GM18526 (cell line): ENCODE measurements around the gene RAB11FIP2.

Experiments used
- POLR2A ChIP-seq: IDR thresholded peaks from 3 replicates; pipeline ENCODE4 v1.6.1; 2011; ENCODE audit not compliant: insufficient read length; ENCODE audit errors: extremely low read depth

RAB11FIP2 gene

DNA sequence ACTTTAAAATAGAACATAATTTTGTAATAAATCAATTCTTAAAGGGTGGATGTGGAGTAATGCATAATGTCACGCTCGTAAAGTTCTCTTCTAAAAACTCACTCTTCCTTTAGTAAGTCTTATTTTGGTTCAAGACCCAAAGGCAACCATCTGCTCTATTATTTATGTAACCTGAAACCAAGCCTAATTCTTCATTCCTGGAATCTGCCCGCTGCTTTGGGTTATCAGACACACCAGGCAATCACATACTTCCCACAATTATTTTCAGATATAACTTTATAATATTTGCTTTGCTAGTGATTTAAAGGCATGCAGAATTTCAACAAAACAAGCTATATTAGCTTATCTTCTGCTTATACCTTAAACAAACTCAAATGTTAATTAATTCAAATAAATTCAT is 39.0 kb downstream of the RAB11FIP2 start:
- TF ChIP-seq POLR2A, result no peak

DNA sequence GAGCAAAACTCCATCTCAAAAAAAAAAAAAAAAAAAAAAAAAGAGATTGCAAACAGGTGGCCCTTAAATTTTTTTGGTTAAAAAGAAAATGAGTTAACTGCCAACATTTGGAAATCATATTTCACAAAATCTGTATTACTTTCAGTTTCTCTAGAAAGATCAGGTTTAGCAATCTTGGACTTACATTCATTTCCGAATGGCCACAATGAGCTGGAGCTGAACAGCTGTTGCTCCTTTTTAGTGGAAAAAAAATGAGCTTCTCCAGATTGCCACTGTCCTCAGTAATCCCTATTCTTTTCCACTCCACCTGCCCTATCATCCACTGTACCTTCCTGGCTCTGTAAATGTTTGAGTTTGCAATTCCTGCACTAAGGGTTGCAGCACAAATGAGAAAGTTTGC is 43.6 kb downstream of the RAB11FIP2 start:
- TF ChIP-seq POLR2A, result no peak

DNA sequence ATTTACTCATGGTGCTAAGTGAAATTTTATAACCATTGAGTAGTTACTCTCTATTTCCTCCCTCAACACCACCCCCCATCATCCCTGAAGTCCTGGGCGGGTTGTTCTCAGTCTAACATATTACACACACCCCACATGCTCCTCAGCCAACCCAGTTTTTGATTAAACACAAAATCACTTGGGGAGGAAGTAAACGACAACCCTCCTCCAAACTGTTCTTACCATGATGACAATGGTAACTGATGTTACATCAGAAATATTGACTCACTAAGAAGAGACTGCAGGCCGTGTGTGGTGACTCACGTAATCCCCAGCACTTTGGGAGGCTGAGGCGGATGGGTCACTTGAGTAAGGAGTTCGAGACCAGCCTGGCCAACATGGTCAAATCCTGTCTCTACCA is 44.2 kb downstream of the RAB11FIP2 start:
- no peak for TF ChIP-seq POLR2A

DNA sequence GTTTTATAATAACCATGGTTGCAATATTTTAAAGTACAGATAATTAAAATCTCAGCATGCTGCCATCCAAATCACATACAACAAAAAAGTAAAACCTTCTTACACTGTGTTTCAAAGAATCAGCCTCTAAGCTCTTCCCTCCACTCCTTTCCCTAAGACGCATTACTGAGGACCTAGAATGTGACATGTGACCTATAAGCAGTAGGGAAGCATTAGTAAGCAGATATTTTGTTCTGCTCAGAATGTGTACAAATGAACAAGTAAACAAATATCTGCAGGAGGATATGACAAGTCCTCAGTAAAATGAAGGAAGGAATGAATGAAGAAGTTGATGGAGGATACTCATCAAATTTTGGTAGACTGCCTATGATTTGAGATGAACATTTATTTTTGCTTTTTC is 49.1 kb downstream of the RAB11FIP2 start:
- no peak for TF ChIP-seq POLR2A

DNA sequence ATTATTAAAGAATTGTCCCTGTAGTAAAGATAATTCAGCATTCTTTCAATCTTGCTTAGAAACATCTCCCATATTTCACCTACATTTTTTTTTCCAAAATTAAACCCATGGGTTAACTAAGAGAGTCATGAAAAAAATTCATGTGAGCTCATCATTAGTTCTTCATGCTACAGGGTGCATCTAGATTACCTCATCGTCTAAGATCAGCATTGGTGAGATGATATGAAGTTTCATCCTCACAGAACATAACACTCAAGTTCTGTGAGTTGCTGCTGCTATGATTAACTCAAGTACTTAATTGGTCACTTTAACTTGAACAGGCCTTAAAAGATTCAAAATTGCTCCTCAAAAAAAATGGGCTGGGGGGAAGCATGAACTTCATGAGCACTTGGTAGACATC is 50.0 kb downstream of the RAB11FIP2 start:
- no peak for TF ChIP-seq POLR2A

DNA sequence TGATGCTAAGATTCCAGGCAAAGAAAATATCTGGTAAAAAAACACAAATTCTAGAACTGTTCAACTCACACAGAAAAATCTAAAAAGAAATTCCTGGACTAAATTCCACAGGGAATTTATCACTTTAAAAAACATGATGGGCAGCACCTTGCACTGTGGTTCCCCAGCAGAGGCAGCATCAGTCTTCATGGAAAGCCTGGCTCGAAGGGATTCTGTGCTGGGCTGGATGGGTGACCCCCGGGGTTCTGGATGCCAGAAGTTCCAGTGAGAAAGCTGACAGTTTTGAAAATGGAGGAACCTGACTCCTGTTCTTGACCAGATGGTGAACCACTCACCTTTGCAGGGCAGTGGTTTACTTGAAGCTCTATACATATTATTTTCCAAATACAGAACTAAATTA is 52.0 kb downstream of the RAB11FIP2 start:
- no peak for TF ChIP-seq POLR2A

DNA sequence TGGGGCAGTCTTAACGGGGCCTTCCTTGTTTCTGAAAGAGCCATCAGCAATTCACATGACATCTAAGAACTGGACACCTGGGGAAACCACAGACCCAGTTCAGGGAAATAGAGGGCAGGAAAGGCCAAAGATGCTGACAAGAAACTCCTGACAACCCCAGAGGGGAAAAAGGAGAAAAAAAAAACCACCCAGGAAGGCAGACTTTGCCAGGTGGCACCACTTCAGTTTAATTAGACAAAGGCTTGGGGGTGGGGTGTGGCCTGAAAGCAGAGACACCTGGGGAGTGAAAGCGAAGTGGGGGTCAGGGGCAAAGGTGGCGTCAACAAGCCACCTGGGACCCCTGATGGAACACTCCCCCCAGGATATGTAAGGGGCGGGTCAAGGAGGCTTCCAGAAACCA is 53.6 kb downstream of the RAB11FIP2 start:
- no peak for TF ChIP-seq POLR2A

DNA sequence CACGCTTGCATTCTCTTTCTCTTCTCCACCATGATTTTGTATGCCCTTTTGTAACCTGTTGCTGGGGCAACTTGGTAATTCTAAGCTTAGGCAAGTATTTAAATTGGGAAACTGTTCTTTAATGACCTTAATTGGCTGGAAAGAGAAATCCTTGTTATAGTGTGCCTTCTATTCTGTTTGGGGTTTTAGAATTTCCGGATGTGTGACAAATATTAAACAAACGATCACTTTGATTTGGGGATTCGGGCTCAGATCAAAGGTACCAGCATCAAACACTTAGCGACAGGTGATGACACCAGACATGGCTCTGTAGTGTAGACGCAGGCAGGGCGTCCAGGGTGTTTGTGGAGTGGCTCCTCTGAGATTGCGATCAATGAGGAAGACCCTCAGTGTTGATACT is 55.0 kb downstream of the RAB11FIP2 start:
- TF ChIP-seq POLR2A, result no peak

DNA sequence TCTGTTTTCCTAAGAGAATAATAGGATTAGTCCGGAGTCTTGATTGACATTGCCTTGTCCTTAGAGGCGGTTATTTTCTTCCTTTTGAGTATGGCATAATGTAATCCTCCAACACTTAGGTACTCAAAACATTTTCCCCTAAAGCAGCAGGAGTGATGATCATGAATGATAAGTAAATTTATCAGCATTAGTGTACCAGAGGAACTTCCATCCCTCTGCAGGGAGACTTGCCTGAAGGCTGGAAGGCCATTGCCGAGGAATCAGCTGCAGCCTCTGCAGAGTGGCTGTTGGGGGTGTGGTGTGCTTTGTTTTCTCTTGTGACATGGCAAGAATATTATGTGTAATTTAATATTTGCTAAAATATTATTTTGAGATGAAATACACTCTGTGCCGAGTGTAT is 56.8 kb downstream of the RAB11FIP2 start:
- no peak for TF ChIP-seq POLR2A

DNA sequence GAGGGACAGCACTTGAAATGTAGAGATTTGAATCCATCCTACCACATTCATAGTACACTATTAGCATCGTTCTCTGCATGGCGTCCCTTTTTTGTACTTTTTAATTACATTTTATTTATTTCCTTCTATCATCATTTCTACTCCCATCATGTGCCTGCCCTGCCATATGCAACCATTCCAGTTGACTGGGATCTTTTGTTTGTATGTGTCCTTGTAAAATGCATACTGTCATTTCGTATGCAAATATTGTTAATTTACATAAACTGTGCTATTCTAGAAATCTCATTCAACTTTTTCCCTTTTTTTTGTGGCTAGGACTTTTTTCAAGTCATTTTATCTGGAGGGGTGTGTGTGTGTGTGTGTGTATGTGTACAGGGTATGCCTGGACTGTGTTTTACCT is 57.9 kb downstream of the RAB11FIP2 start:
- TF ChIP-seq POLR2A, result no peak

DNA sequence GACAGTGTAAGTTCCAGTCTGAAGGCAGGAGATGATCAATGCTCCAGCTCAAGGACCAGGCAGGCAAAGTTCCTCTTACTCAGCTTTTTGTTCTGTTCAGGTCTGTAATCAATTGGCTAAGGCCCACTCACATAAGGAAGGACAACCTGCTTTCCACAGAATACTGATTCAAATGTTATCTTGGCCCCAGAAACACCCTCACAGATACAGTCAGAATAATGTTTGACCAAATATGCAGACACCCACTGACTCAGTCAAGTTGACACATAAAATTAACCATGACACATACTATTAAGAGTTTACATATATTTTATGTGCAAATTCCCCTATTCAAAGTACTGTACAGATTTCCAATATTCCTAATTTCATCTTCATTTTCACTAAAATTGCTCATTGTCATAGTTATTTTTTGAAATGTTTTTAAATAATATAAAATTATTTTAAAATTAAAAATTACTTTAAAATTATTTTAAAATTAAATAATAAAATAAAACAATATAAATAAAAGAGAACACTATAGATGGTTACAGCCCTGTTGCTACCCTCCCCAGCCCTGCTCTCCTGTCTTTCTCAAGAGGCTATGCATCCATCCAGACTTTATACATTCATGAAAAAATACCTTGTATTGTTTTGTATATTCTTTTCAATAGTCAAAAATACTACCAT is 59.4 kb downstream of the RAB11FIP2 start:
- TF ChIP-seq POLR2A, result no peak

DNA sequence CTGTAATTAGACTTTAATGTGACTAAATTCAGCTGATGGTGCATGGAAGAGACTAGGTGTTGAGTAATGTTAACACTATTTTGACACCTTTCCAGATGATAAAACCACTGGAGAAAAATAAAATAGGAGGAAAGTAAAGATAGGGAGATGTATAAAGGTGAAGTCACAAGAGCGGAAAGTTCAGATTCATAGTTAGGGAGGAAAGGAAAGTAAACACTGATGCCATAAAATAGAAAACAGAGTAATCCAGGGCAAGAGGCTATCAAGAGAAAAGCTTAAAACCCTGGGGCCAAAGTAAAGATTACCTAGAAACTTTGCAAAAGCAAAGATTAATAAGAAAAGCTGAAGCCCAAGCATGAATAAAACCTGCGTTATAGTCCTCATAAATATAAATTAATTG is 62.8 kb downstream of the RAB11FIP2 start:
- no peak for TF ChIP-seq POLR2A

DNA sequence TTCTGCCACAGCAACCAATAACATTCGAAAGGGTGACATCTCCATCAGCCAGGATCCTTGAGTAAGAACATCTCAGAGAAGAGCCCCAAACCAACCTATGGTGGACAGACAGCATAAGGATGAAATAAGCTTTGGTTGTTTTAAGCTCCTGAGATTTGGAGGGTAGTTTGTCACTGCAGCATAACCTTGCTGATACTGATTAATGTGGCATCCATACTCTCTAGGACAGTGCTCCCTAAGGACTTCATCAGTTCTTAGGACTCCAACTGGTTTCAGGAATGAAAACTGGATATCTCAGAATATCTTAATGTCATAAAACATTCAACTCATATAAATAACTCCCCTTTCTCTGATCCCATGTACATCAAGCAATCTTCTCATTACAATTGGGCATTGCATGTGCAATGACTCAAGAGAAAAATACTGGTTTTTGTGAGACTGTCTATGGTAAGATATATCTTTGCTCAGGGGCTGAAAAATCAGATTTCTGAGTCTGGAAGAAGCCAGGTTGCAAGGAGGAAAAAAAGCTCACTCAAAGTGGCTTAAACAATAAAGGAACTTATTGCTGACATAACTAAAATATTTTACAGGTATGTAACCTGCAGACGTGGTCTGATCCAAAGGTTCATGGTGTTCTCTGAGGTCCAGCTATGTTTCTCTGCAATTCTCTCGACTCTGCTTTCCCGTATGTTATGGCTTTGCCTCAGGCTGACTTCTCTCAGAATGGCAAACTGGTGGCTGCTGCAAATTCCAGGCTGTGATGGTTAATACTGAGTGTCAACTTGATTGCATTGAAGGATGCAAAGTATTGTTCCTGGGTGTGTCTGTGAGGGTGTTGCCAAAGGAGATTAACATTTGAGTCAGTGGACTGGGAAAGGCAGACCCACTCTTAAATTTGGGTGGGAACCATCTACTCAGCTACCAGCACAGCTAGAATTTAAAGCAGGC is 65.7 kb downstream of the RAB11FIP2 start:
- TF ChIP-seq POLR2A, result no peak

DNA sequence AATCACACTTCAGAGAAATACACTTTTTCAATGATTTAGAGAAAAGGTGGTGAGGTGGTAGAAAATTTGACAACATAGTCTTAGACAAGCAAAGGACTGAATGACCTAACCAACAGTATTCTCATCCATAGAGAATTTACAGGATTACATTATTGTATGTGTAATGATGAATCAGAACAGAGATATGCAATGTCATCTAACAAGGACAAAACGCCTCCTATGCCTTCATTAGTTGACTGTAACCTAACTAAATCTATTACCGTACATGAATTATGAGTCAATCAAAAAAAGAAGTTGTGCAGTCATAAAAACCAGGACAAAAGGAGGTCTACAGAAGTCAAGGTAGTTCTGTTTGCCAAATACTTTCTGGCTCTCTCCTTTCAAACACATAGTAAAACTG is 66.5 kb downstream of the RAB11FIP2 start:
- no peak for TF ChIP-seq POLR2A

DNA sequence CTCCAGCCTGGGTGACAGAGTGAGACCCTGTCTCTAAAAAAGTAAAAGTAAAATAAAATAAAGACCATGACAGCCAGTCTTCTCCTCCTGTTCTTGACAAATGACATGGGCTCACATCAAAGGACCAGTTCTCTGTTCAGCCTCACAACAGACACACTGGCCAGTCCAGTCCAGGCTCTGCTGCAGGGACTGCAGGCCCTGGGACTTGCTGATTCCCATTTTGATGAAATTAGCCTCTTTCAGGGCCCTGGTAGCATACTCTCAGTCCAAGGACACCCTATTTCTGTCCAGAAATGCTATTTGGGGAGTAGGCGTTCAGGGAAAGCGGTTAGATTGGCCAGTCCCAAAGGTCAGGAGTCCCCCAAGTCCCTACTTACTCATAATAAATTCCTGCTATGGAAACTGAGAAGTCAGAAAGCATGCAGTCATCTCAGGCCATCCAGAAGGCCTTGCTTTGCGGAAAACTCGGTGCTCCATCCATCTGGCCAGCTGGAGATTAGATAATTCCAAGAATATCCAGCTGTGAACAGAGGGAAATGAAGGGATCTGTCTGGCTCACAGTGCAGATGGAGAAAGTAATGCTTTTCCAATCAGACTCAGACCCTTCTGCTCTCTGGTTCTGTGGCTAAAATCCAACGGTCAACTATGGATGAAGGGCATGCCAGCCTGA is 74.4 kb downstream of the RAB11FIP2 start:
- no peak for TF ChIP-seq POLR2A

DNA sequence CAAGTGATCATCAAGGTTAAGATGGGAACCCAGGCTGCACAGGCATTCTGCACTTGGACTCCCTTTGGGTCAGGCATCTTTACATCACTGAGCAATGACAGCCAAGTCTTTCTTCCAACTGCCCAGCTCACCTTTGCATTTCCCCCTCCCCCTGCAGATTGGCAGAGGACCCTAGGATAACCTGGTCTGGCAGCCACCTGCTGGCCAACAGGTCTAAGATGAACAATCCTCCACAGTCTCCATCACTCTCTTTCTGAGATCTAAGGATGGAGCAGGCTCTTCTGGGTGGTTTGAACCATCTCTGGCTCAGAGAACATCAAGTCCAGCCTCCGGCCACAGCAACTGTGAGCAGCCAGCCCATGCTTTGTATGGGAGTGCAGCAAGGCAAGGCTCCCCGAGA is 75.8 kb downstream of the RAB11FIP2 start:
- no peak for TF ChIP-seq POLR2A
